MM.1S (cell line): ENCODE measurements around the gene ENKUR.

Source experiments
- CTCF ChIP-seq: fragments of 300-600 bp; sonication (generic); IDR thresholded peaks from 2 replicates; pipeline ENCODE4 v1.5.1; 2016; ENCODE audit warnings: antibody characterized with exemption, low read length, mixed read lengths
- EZH2phosphoT487 ChIP-seq: fragments of 300-600 bp; sonication (generic); IDR thresholded peaks from 2 replicates; pipeline ENCODE4 v1.6.1; 2018; ENCODE audit warnings: antibody characterized with exemption, low read length

GRCh38 chr10:25048450-25048849 is 32.5 kb upstream of the ENKUR start:
- no peak for TF ChIP-seq EZH2phosphoT487
- TF ChIP-seq CTCF, result no peak
